ENCODE data around the gene TXNIP. TPM values are rescaled to one million over a fixed set of nuclear protein-coding genes. Genes with fewer than 3 reads are reported as not detected.

The TXNIP gene
- total and polyA plus RNA-seq, 7 donors = 326 to 4,609 (median 1,623) TPM

DNA sequence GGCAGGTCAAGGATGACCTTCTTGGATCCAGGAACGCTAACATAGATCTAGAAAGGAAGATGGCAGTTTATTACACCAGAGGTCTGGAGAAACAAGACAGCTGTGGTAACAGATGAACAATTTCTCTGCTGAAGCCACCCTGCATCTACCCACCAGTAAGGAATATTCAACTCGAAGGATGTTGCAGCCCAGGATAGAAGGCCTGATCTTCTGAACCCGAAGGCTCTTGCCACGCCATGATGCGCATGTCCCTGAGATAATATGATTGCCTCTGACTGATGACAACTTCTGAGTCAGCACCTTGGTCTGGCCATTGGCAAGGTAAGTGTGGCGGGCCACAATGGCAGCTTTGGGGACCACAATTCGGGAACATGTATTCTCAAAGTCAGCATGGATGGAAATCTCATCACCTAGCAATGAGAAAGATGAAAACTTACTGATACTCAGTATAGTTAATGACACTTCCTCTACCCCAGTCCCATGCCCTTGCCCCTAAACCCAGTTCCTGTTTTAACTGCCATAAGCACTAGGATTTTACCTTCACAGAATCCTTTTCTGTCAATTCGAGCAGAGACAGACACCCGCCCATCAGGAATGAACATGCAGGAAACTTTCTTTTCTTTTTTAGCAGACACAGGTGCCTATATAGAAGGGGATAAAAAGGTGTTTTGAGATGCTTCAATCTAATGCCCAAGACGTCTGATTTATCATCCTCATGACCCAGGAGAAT lies 1.8 kb downstream of the TXNIP start:
- H3K4me1 ChIP-seq = peaks cover 0 to 45% (median 36%) of the 10 kb centered on the region in 4 donors
- peaks cover 35 to 38% (median 37%) of the 10 kb centered on the region in 4 donors for H3K36me3 ChIP-seq
- H3K27me3 ChIP-seq = no peaks in the 10 kb centered on the region
- no peak for TF ChIP-seq EP300 (IDR thresholded peaks at IDR 0.05)
- no peak for TF ChIP-seq POLR2A (IDR thresholded peaks at IDR 0.05)
- TF ChIP-seq POLR2AphosphoS5 (IDR thresholded peaks at IDR 0.05) = peak in 3 of 4 donors; percentile 38 to 56 (median 49)
- no peaks in the 10 kb centered on the region for H3K9me3 ChIP-seq
- intact Hi-C loops (cut with DNase I) = loop anchor here (5.0 kb wide), 1 partner anchor 32 kb away; the partner anchor contains the start of genes ANKRD34A and POLR3GL
- 3 to 9% methylated on average over 10 of the region's 10 CpGs for WGBS, 2 donors
- peak overlapping the region; percentile 72 to 93 (median 88) for H3K4me3 ChIP-seq
- peak; percentile 65 for DNase-seq
- H3K27ac ChIP-seq = peak overlapping the region; percentile 92 to 95 (median 94)

- peak overlapping the region; percentile 72 to 93 (median 88) for H3K4me3 ChIP-seq
- 19 to 25% methylated on average over 6 of the region's 6 CpGs for WGBS, 2 donors
- TF ChIP-seq, protein P1, sequence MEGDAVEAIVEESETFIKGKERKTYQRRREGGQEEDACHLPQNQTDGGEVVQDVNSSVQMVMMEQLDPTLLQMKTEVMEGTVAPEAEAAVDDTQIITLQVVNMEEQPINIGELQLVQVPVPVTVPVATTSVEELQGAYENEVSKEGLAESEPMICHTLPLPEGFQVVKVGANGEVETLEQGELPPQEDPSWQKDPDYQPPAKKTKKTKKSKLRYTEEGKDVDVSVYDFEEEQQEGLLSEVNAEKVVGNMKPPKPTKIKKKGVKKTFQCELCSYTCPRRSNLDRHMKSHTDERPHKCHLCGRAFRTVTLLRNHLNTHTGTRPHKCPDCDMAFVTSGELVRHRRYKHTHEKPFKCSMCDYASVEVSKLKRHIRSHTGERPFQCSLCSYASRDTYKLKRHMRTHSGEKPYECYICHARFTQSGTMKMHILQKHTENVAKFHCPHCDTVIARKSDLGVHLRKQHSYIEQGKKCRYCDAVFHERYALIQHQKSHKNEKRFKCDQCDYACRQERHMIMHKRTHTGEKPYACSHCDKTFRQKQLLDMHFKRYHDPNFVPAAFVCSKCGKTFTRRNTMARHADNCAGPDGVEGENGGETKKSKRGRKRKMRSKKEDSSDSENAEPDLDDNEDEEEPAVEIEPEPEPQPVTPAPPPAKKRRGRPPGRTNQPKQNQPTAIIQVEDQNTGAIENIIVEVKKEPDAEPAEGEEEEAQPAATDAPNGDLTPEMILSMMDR (IDR thresholded peaks at IDR 0.05) = no peak
- TF ChIP-seq EP300 (IDR thresholded peaks at IDR 0.05) (no peak), POLR2A (IDR thresholded peaks at IDR 0.05) (no peak), POLR2AphosphoS5 (IDR thresholded peaks at IDR 0.05) (no peak)
- DNase-seq = peak; percentile 51
- intact Hi-C loops (cut with DNase I) = no loop called here
- H3K27me3 ChIP-seq = no peaks in the 10 kb centered on the region
- peak overlapping the region; percentile 92 to 95 (median 94) for H3K27ac ChIP-seq
- H3K4me1 ChIP-seq = peaks cover 0 to 38% (median 29%) of the 10 kb centered on the region in 4 donors
- H3K9me3 ChIP-seq = no peaks in the 10 kb centered on the region
- H3K36me3 ChIP-seq = peaks cover 35 to 38% (median 37%) of the 10 kb centered on the region in 4 donors
These were observed 2.6 kb downstream of the TXNIP start for GRCh38 chr1:145993618-145994390.

DNA sequence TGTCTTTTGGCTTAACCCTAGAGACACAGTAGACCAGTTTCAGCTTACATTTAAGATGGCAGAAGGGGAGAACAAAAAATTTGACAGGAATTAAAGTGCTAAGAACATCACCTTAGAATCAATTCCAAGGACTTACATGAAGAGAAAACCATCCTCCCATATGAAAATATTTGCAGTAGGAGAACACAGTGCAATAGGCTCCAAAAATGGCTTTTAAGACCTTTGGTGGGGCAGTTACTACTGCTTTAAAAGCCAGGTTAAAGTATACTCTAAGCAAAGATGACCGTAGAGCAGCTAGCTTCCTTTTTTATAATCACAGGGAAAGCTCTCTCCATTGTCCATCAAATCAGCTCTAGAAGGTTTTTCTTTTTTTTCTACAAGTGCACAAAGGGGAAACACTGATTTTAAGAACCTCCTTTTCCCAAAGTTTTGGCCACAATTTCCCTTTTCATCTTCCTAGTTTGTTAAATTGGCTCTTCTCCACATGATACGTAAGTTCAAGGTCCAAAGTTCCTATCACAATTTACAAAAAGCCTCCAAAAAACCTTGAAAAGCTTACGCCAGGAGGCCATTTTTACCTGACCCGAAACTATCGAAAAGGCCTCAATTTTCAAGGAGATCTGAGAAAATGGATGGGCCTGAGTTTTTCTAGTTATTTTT lies 3.3 kb downstream of the TXNIP start:
- no peak for DNase-seq
- TF ChIP-seq, protein P1 (IDR thresholded peaks at IDR 0.05) = no peak
- TF ChIP-seq POLR2A (IDR thresholded peaks at IDR 0.05) (no peak), POLR2AphosphoS5 (IDR thresholded peaks at IDR 0.05) (no peak), EP300 (IDR thresholded peaks at IDR 0.05) (no peak)
- peaks cover 0 to 31% (median 21%) of the 10 kb centered on the region in 4 donors for H3K4me1 ChIP-seq
- peaks cover 35 to 38% (median 37%) of the 10 kb centered on the region in 4 donors for H3K36me3 ChIP-seq
- H3K27me3 ChIP-seq = no peaks in the 10 kb centered on the region
- peak overlapping the region; percentile 92 to 95 (median 94) for H3K27ac ChIP-seq
- H3K9me3 ChIP-seq = no peaks in the 10 kb centered on the region
- peak overlapping the region; percentile 72 to 93 (median 88) for H3K4me3 ChIP-seq
- intact Hi-C loops (cut with DNase I) = no loop called here
- 27 to 37% methylated on average over 5 of the region's 5 CpGs for WGBS, 2 donors

GRCh38 chr1:145992502-145992936 lies 3.9 kb downstream of the TXNIP start:
- intact Hi-C loops (cut with DNase I) = no loop called here
- DNase-seq = peak; percentile 33
- TF ChIP-seq POLR2AphosphoS5 (IDR thresholded peaks at IDR 0.05) = peak; percentile 6 to 34 (median 6)
- peak in 1 of 2 donors; percentile 11 for TF ChIP-seq POLR2A (IDR thresholded peaks at IDR 0.05)
- no peak for TF ChIP-seq EP300 (IDR thresholded peaks at IDR 0.05)
- TF ChIP-seq, protein P1 (IDR thresholded peaks at IDR 0.05) = no peak

More at GRCh38 chr1:145992502-145992936, 3.9 kb downstream of the TXNIP start:
- Histone ChIP-seq H3K4me3 (peak overlapping the region; percentile 72 to 93 (median 88)), H3K27ac (peak overlapping the region; percentile 92 to 95 (median 94)), H3K27me3 (no peaks in the 10 kb centered on the region), H3K9me3 (no peaks in the 10 kb centered on the region), H3K4me1 (peaks cover 0 to 32% (median 19%) of the 10 kb centered on the region in 4 donors), H3K36me3 (peaks cover 35 to 38% (median 37%) of the 10 kb centered on the region in 4 donors)
- 23 to 50% methylated on average over 1 of the region's 1 CpG for WGBS, 2 donors
